ENCODE data around the gene TNNT1. TPM values are rescaled to one million over a fixed set of nuclear protein-coding genes. Genes with fewer than 3 reads are reported as not detected.

TNNT1 gene
- total RNA-seq, 1 donor, result not detected

DNA sequence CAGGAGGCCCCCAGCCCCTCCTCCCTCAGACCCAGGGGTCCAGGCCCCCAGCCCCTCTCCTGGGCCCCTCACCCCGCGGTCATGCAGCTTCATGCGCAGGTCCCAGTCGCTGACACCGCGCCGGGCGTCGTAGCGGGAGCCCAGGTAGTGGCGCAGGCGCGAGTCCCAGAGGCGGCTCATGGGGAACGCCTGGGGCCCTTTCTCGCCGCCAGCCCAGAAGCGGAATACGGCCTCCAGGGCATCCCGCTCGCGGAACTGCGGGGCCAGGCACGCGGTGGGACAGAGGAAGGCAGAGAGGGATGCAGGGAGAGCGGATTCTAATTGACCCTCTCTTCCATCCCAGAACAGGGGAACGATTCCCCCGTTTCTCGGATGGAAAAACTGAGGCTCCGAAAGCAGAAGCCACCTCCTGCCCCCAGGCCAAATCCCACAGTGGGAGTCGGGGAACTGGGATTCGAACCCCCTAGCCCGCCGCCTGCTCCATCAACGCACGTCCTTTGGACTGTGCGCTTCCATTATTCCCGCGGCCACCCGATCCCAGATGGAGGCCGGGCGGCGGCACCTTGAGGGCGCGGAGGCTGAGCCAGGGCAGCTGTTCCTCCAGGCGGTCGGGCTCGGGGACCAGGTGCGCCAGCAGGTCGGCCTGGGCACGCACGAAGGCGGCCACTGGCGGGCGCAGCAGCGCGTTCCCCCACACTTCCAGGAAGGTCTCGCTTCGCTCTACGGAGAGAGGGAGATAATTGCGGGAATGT lies 12.7 kb upstream of the TNNT1 start:
- Histone ChIP-seq H3K36me3 (ENCODE audit: insufficient read depth, low read length) (no peaks in the 10 kb centered on the region), H3K4me2 (ENCODE audit: insufficient read depth, low read length) (no peak overlapping the region), H3K9me3 (ENCODE audit: low read depth, low read length) (no peaks in the 10 kb centered on the region), H3K27me3 (ENCODE audit: insufficient read depth, low read length) (peaks cover 27% of the 10 kb centered on the region), H3K27ac (ENCODE audit: low read depth, low read length) (no peak overlapping the region), H4K20me1 (ENCODE audit: insufficient read depth, low read length) (no peaks in the 10 kb centered on the region), H2AFZ (ENCODE audit: low read length) (no peak overlapping the region), H3K79me2 (ENCODE audit: insufficient read depth, low read length) (no peaks in the 10 kb centered on the region), H3K4me1 (ENCODE audit: insufficient read depth, low read length) (peaks cover under 1% of the 10 kb centered on the region), H3K4me3 (ENCODE audit: insufficient read depth, low read length) (no peak overlapping the region)
- TF ChIP-seq, protein P1, sequence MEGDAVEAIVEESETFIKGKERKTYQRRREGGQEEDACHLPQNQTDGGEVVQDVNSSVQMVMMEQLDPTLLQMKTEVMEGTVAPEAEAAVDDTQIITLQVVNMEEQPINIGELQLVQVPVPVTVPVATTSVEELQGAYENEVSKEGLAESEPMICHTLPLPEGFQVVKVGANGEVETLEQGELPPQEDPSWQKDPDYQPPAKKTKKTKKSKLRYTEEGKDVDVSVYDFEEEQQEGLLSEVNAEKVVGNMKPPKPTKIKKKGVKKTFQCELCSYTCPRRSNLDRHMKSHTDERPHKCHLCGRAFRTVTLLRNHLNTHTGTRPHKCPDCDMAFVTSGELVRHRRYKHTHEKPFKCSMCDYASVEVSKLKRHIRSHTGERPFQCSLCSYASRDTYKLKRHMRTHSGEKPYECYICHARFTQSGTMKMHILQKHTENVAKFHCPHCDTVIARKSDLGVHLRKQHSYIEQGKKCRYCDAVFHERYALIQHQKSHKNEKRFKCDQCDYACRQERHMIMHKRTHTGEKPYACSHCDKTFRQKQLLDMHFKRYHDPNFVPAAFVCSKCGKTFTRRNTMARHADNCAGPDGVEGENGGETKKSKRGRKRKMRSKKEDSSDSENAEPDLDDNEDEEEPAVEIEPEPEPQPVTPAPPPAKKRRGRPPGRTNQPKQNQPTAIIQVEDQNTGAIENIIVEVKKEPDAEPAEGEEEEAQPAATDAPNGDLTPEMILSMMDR (IDR thresholded peaks at IDR 0.05; ENCODE audit: extremely low read depth, low read depth, low read length), result no peak
- peak; percentile 52 for DNase-seq (ENCODE audit: insufficient read length, low spot score, missing footprints)

DNA sequence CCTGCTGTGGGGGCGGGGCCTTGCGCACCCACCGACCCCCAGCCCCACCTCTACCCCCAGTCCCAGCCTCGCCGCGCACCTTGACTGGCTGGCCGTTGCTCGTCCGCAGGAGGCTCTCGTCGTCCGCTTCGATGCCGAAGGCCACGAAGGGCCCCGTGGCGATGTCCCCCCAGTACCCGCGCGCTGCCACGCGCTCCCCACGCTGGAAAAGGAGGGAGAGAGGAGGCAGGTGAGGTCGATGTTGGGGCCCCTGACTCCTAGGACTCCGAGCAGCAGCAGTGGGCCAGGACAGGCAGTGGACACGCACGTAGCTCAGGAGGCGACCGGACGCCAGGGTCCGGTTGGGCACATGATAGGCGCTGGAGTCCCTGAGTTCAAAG lies 12.0 kb upstream of the TNNT1 start:
- no peaks in the 10 kb centered on the region for H4K20me1 ChIP-seq (ENCODE audit: insufficient read depth, low read length)
- no peaks in the 10 kb centered on the region for H3K79me2 ChIP-seq (ENCODE audit: insufficient read depth, low read length)
- peak; percentile 58 for DNase-seq (ENCODE audit: insufficient read length, low spot score, missing footprints)
- H3K4me1 ChIP-seq (ENCODE audit: insufficient read depth, low read length), result no peaks in the 10 kb centered on the region
- no peaks in the 10 kb centered on the region for H3K36me3 ChIP-seq (ENCODE audit: insufficient read depth, low read length)
- H2AFZ ChIP-seq (ENCODE audit: low read length), result no peak overlapping the region
- no peaks in the 10 kb centered on the region for H3K9me3 ChIP-seq (ENCODE audit: low read depth, low read length)
- no peak overlapping the region for H3K4me3 ChIP-seq (ENCODE audit: insufficient read depth, low read length)
- no peak overlapping the region for H3K4me2 ChIP-seq (ENCODE audit: insufficient read depth, low read length)
- H3K27ac ChIP-seq (ENCODE audit: low read depth, low read length), result no peak overlapping the region
- TF ChIP-seq, protein P1 (IDR thresholded peaks at IDR 0.05; ENCODE audit: extremely low read depth, low read depth, low read length), result no peak
- H3K27me3 ChIP-seq (ENCODE audit: insufficient read depth, low read length), result peaks cover 35% of the 10 kb centered on the region

DNA sequence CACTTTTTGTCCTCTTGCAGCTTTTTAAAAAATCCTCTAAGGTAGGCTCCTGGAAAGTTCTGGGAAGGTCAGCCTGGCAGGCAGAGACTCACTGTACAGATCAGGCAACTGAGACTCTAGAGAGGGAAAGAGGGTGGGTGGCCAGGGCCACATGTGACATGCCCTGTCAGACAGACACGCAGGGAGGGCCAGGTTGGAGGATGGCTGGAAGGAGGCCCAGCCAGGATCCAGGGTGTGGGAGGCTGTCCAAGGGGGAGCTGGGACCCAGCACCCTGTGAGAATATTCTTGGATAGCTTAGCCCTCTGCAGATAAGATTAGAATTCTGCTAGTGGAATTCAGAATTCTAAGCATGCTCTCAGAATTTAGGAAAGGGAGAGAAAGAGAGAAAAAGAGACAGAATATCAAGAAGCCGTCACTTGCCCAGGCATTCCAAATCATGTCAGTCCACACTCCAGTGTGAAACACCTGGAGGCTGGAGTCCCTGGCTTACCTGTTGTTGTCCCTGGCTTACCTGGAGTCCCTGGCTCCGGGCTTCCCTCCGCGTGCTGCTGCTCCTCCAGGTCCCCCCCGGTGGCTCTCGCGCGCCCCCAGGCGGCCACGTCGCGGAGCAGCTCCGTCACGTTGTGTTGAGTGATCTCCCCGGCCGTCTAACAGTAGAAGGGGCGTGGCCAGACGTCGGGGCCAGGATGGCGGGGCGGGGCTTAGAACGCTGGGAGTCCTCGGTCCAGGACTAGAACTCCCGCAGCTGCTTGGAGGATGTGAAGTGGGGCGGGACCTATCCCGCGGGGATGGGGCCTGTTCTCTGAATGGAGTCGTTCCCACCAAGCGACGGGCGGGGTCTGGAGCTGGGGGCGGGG lies 11.4 kb upstream of the TNNT1 start:
- H3K4me1 ChIP-seq (ENCODE audit: insufficient read depth, low read length), result no peaks in the 10 kb centered on the region
- H3K4me2 ChIP-seq (ENCODE audit: insufficient read depth, low read length), result no peak overlapping the region
- no peak overlapping the region for H3K4me3 ChIP-seq (ENCODE audit: insufficient read depth, low read length)
- H4K20me1 ChIP-seq (ENCODE audit: insufficient read depth, low read length), result no peaks in the 10 kb centered on the region
- peaks cover 36% of the 10 kb centered on the region for H3K27me3 ChIP-seq (ENCODE audit: insufficient read depth, low read length)
- H3K9me3 ChIP-seq (ENCODE audit: low read depth, low read length), result no peaks in the 10 kb centered on the region
- no peaks in the 10 kb centered on the region for H3K79me2 ChIP-seq (ENCODE audit: insufficient read depth, low read length)
- H2AFZ ChIP-seq (ENCODE audit: low read length), result no peak overlapping the region
- H3K36me3 ChIP-seq (ENCODE audit: insufficient read depth, low read length), result no peaks in the 10 kb centered on the region
- H3K27ac ChIP-seq (ENCODE audit: low read depth, low read length), result no peak overlapping the region
- DNase-seq (ENCODE audit: insufficient read length, low spot score, missing footprints), result peak; percentile 100
- TF ChIP-seq, protein P1 (IDR thresholded peaks at IDR 0.05; ENCODE audit: extremely low read depth, low read depth, low read length), result peak; percentile 80
